ENCODE measurements around the gene DNAJC5G. TPM values are rescaled to one million over a fixed set of nuclear protein-coding genes. Genes with fewer than 3 reads are reported as not detected.
"Not testable (repeated sequence)": the region's sequence is repeated elsewhere in the genome, so short reads cannot be mapped to it uniquely, and the experiment has no call there.

Gene DNAJC5G
- total and polyA plus RNA-seq, 10 donors: not detected

DNA sequence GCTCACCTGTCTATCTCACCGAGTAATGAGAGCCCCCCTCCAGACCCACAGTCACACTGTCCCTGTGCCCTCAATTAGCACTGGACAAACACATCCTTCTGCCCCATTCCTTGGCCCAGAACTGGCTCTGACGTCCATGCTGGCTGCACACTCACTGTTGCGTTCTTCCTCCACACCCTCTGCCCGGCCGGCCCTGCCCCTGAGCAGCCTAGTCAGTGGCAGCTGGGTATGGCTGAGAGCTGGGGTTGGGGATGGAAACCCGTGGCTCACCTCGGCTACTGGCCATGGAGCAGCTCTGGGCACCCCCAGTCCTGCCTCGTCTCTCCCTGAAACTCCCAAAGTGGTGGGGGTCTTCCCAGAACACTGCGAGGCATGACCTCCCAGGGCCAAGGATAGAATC, 39.5 kb downstream of the DNAJC5G start:
- H3K4me3 ChIP-seq: no peak overlapping the region
- TF ChIP-seq POLR2A (IDR thresholded peaks at IDR 0.05) (no peak), POLR2AphosphoS5 (IDR thresholded peaks at IDR 0.05) (peak in 1 of 3 donors; percentile 32)
- H3K36me3 ChIP-seq: peaks cover 0 to 83% (median 15%) of the 10 kb centered on the region in 6 donors
- H3K27ac ChIP-seq: no peak overlapping the region
- H3K9me3 ChIP-seq: no peaks in the 10 kb centered on the region
- intact Hi-C loops (cut with DNase I; ENCODE audit: low total_unique reads): no loop called here
- no peaks in the 10 kb centered on the region for H3K4me1 ChIP-seq
- DNase-seq: peak; percentile 56
- 88 to 100% (median 92%) methylated on average over 7 to 9 of the region's 9 CpGs for WGBS, 5 donors
- H3K27me3 ChIP-seq (replicated peaks in 1 of 7): no peaks in the 10 kb centered on the region

DNA sequence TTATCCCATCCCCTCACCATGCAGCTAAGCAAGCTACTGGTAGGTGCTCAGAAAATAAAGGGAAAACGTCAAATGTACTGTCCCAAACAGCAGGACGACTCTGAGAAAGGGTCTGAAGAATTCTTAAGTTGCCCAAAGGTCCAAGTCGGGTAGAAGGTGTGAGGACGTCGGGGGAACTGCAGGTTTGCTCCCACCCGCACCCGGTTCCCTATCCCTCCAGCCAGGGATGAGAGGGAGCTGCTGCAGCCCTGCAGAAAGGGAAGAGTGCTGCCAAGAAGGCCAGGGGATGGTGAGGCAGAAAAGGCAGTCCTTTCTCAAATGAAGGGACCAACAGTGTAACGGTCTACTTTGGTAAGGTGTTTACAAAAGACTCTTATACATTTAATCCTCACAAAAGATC, 39.9 kb downstream of the DNAJC5G start:
- H3K4me3 ChIP-seq: no peak overlapping the region
- H3K4me1 ChIP-seq: no peaks in the 10 kb centered on the region
- intact Hi-C loops (cut with DNase I; ENCODE audit: low total_unique reads): no loop called here
- peak; percentile 48 for DNase-seq
- peaks cover 0 to 79% (median 11%) of the 10 kb centered on the region in 6 donors for H3K36me3 ChIP-seq
- WGBS, 5 donors: 79 to 93% (median 87%) methylated on average over 8 of the region's 8 CpGs
- H3K27ac ChIP-seq: no peak overlapping the region
- TF ChIP-seq CTCF (IDR thresholded peaks at IDR 0.05 in 8 of 11, conservative IDR thresholded peaks at IDR 0.05 in 3 of 11) (no peak), POLR2AphosphoS5 (IDR thresholded peaks at IDR 0.05) (no peak), POLR2A (IDR thresholded peaks at IDR 0.05) (no peak)
- no peaks in the 10 kb centered on the region for H3K27me3 ChIP-seq (replicated peaks in 1 of 7)
- no peaks in the 10 kb centered on the region for H3K9me3 ChIP-seq

GRCh38 chr2:27316655-27317412, 41.6 kb downstream of the DNAJC5G start:
- TF ChIP-seq CTCF (IDR thresholded peaks at IDR 0.05 in 8 of 11, conservative IDR thresholded peaks at IDR 0.05 in 3 of 11): no peak
- TF ChIP-seq POLR2A (IDR thresholded peaks at IDR 0.05): no peak
- TF ChIP-seq POLR2AphosphoS5 (IDR thresholded peaks at IDR 0.05): no peak
- intact Hi-C loops (cut with DNase I; ENCODE audit: low total_unique reads): no loop called here
- H3K9me3 ChIP-seq: no peaks in the 10 kb centered on the region
- no peaks in the 10 kb centered on the region for H3K27me3 ChIP-seq (replicated peaks in 1 of 7)
- peaks cover under 1 to 12% (median 7%) of the 10 kb centered on the region in 6 donors for H3K4me1 ChIP-seq
- H3K36me3 ChIP-seq: peaks cover 0 to 63% (median 5%) of the 10 kb centered on the region in 6 donors
- DNase-seq: peak; percentile 36
- H3K27ac ChIP-seq: no peak overlapping the region
- H3K4me3 ChIP-seq: no peak overlapping the region
- WGBS, 5 donors: 74 to 85% (median 81%) methylated on average over 12 of the region's 12 CpGs

GRCh38 chr2:27319839-27320238, 44.6 kb downstream of the DNAJC5G start:
- DNase-seq: peak; percentile 7
- H3K27ac ChIP-seq; H3K9me3 ChIP-seq; H3K27me3 ChIP-seq (replicated peaks in 1 of 7); H3K4me3 ChIP-seq; intact Hi-C loops (cut with DNase I; ENCODE audit: low total_unique reads): not testable (repeated sequence)
- 92 to 96% (median 95%) methylated on average over 15 of the region's 15 CpGs for whole genome bisulfite sequencing, 5 donors
- Histone ChIP-seq H3K36me3 (peaks cover 0 to 46% (median 0%) of the 10 kb centered on the region in 6 donors), H3K4me1 (peaks cover 9 to 30% (median 22%) of the 10 kb centered on the region in 6 donors)

- TF ChIP-seq CTCF (IDR thresholded peaks at IDR 0.05 in 8 of 11, conservative IDR thresholded peaks at IDR 0.05 in 3 of 11) (no peak), POLR2A (IDR thresholded peaks at IDR 0.05) (no peak), POLR2AphosphoS5 (IDR thresholded peaks at IDR 0.05) (no peak)
- no peaks in the 10 kb centered on the region for H3K9me3 ChIP-seq
- 68 to 85% (median 83%) methylated on average over 8 of the region's 8 CpGs for WGBS, 5 donors
Observed at GRCh38 chr2:27320958-27321543, 45.8 kb downstream of the DNAJC5G start.

More at GRCh38 chr2:27320958-27321543, 45.8 kb downstream of the DNAJC5G start:
- intact Hi-C loops (cut with DNase I; ENCODE audit: low total_unique reads): no loop called here
- no peak for DNase-seq
- Histone ChIP-seq H3K27me3 (replicated peaks in 1 of 7) (no peaks in the 10 kb centered on the region), H3K27ac (no peak overlapping the region), H3K4me3 (no peak overlapping the region), H3K4me1 (peaks cover 9 to 30% (median 22%) of the 10 kb centered on the region in 6 donors), H3K36me3 (peaks cover 0 to 37% (median 3%) of the 10 kb centered on the region in 6 donors)
